Motor neuron (in vitro differentiated cells): ENCODE results near the gene GPR137. TPM values are rescaled to one million over a fixed set of nuclear protein-coding genes. Genes with fewer than 3 reads are reported as not detected.

Experiments used
- ATAC-seq, 8 experiments: fragments of 200-7000 bp; cut with Tn5 transposase; replicated peaks in 6 of 8; 2 replicates each; pipeline ENCODE4 v1.8.0; 2021; ENCODE audit warnings: mild to moderate bottlenecking in 8 of 8, moderate library complexity in 8 of 8
- H3K27ac ChIP-seq, 2 donors: fragments of 250-450 bp; sonication (Bioruptor Pico); 2 replicates each; pipeline ENCODE4 v1.9.0; 2021; ENCODE audit warnings: antibody characterized with exemption in 2 of 2, mild to moderate bottlenecking in 2 of 2, moderate library complexity in 1 of 2
- H3K4me1 ChIP-seq, 2 donors: fragments of 250-450 bp; sonication (Bioruptor Pico); replicated peaks in 1 of 2; 2 replicates each; pipeline ENCODE4 v1.6.1; 2021; ENCODE audit warnings: antibody characterized with exemption in 2 of 2, mild to moderate bottlenecking in 2 of 2, moderate library complexity in 1 of 2
- H3K4me3 ChIP-seq, 5 donors: fragments of 250-450 bp; sonication (Bioruptor Pico); 2 replicates each; pipeline ENCODE4 v1.9.0; 2021; ENCODE audit warnings: antibody characterized with exemption in 5 of 5, mild to moderate bottlenecking in 5 of 5, moderate library complexity in 4 of 5
- WGBS, 10 experiments: fragments of 450-650 bp; shearing (Covaris generic); methylation state at CpG; one replicate each; pipeline ENCODE4 v1.0.0; 2022; 5-methylcytosine and 5-hydroxymethylcytosine counted together
- in situ Hi-C, 9 experiments: fragments of 400-800 bp; cut with MboI; loops; one replicate each; pipeline ENCODE4 v1.15.0; 2021; ENCODE audit warnings: low sequenced_read_pairs in 9 of 9, low pct_unique_long_range_greater_than_20kb in 2 of 9; ENCODE audit not compliant: unreplicated experiment in 9 of 9
- total RNA-seq, 8 experiments: library from RNA; unstranded; fragments of 300-600 nt; gene quantifications; 2 replicates each; pipeline versions ENCODE4 v1.2.3 to v1.2.4, GENCODE V29; 2022

The GPR137 gene
- total RNA-seq, 8 experiments from 2014 or later: 18.9 to 37.6 (median 22.5) TPM

DNA sequence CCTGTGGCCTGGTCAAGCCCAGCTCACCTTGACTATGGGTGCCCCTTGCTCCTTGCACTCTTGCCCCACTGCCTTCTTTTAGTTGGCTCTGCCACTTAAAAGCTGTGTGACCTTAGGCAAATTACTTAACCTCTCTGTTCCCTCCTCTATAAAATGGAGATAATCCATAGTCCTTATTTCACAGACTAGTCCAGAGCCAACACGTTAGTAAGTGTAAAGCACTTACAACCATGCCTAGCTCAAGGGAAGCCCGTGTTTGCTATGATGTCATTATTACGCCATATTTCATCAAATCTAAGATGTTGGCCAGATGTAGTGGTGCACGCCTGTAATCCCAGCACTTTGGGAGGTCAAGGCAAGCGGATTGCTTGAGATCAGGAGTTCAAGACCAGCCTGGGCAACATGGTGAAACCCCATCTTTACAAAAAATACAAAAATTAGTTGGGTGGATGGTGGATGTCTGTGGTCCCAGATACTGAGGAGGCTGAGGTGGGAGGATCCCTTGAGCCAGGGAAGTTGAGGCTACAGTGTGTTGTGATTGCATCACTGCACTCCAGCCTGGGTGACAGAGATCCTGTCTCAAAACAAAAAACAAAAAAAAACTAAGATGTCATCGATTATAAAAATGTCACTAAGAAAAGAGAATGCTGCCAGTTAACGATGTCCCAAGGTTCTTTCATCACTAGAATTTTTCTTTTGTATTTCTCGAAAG is 52.0 kb downstream of the GPR137 start:
- WGBS, 10 experiments: 11 to 86% (median 71%) methylated on average over 1 to 8 of the region's 8 CpGs
- in situ Hi-C loops: no loop called here
- H3K27ac ChIP-seq: no peak overlapping the region
- peaks cover 15 to 16% of the 10 kb centered on the region in 2 donors for H3K4me1 ChIP-seq
- no peak for ATAC-seq
- H3K4me3 ChIP-seq: no peak overlapping the region

DNA sequence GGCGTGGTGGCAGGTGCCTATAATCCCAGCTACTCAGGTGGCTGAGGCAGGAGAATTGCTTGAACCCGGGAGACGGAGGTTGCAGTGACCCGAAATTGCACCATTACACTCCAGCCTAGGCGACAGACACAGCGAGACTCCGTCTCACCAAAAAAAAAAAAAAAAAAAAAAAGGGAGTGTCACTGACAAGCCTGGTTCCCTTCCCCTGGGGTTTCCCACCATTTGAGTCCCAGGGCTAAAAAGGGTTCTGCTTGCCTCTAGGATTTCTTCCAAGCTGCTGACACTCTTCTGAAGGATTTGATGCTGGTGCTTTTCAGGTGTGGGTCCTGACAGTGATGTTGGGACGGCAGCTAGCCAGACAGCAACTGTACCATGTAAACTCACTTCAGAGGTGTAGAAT is 53.1 kb downstream of the GPR137 start:
- Histone ChIP-seq H3K27ac (no peak overlapping the region), H3K4me3 (no peak overlapping the region), H3K4me1 (peaks cover 24 to 25% of the 10 kb centered on the region in 2 donors)
- no peak for ATAC-seq
- WGBS, 10 experiments: 60 to 96% (median 80%) methylated on average over 1 to 6 of the region's 8 CpGs; no CpG with 5 or more reads in 5 of the 10 experiments
- in situ Hi-C loops: no loop called here

Other genes starting within 250 kb of the GPR137 start
- 10 to 100 TPM in 1 of 8 experiments, 1 to 10 TPM in 6, under 1 TPM in 1; 0.31 to 10.1 (median 3.6) TPM for gene FLRT1, start 249.9 kb upstream of the GPR137 start, total RNA-seq
- 10 to 100 TPM; 10.2 to 47.7 (median 16.6) TPM for gene MACROD1, start 119.7 kb upstream of the GPR137 start, total RNA-seq
- gene STIP1, start 99.7 kb upstream of the GPR137 start, total RNA-seq: 100 to 1,000 TPM; 110 to 251 (median 163) TPM
- 1 to 10 TPM in 7 of 8 experiments, under 1 TPM in 1; 0.63 to 3.2 (median 2.2) TPM for gene FERMT3, start 79.1 kb upstream of the GPR137 start, total RNA-seq
- gene TRPT1, start 59.7 kb upstream of the GPR137 start, total RNA-seq: 10 to 100 TPM; 31.8 to 59.9 (median 35.5) TPM
- gene NUDT22, start 59.6 kb upstream of the GPR137 start, total RNA-seq: 10 to 100 TPM; 17.3 to 65.4 (median 35.4) TPM
- gene DNAJC4, start 55.3 kb upstream of the GPR137 start, total RNA-seq: 10 to 100 TPM; 13.2 to 51.7 (median 26.9) TPM
- gene VEGFB, start 51.3 kb upstream of the GPR137 start, total RNA-seq: 10 to 100 TPM; 21.2 to 72.8 (median 30.3) TPM
- 100 to 1,000 TPM in 3 of 8 experiments, 10 to 100 TPM in 5; 61.8 to 156 (median 85.0) TPM for gene FKBP2, start 44.8 kb upstream of the GPR137 start, total RNA-seq
- gene PPP1R14B, start 38.9 kb upstream of the GPR137 start, total RNA-seq: 100 to 1,000 TPM in 5 of 8 experiments, 10 to 100 TPM in 3; 81.6 to 289 (median 142) TPM
- 10 to 100 TPM in 4 of 8 experiments, 1 to 10 TPM in 4; 5.6 to 29.5 (median 9.8) TPM for gene PLCB3, start 34.3 kb upstream of the GPR137 start, total RNA-seq
- 100 to 1,000 TPM in 1 of 8 experiments, 10 to 100 TPM in 7; 38.6 to 119 (median 65.6) TPM for gene BAD, start 1.2 kb upstream of the GPR137 start, total RNA-seq
- gene KCNK4, start 5.5 kb downstream of the GPR137 start, total RNA-seq: under 1 TPM in 5 of 8 experiments, not detected in 3; 0.25 to 0.78 (median 0.61) TPM
- gene CATSPERZ, start 14.5 kb downstream of the GPR137 start, total RNA-seq: 1 to 10 TPM in 3 of 8 experiments, under 1 TPM in 2, not detected in 3; 0.76 to 1.9 (median 1.2) TPM
- 10 to 100 TPM in 7 of 8 experiments, 1 to 10 TPM in 1; 9.3 to 75.7 (median 19.1) TPM for gene ESRRA, start 19.7 kb downstream of the GPR137 start, total RNA-seq
- 100 to 1,000 TPM; 169 to 349 (median 254) TPM for gene TRMT112, start 31.7 kb downstream of the GPR137 start, total RNA-seq
- 100 to 1,000 TPM; 218 to 801 (median 352) TPM for gene PRDX5, start 32.3 kb downstream of the GPR137 start, total RNA-seq
- 1 to 10 TPM in 7 of 8 experiments, under 1 TPM in 1; 0.90 to 8.6 (median 3.0) TPM for gene CCDC88B, start 54.4 kb downstream of the GPR137 start, total RNA-seq
- gene RPS6KA4, start 73.3 kb downstream of the GPR137 start, total RNA-seq: 10 to 100 TPM in 4 of 8 experiments, 1 to 10 TPM in 4; 5.0 to 48.1 (median 12.3) TPM